Neural crest cell (in vitro differentiated cells): ENCODE data around the gene MRPS18A. TPM values are rescaled to one million over a fixed set of nuclear protein-coding genes. Genes with fewer than 3 reads are reported as not detected.
A peak's percentile ranks its signal among the peaks of the same experiment; 100 is the strongest.
"Not testable (repeated sequence)": the region's sequence is repeated elsewhere in the genome, so short reads cannot be mapped to it uniquely, and the experiment has no call there.

ENCODE experiments used
- DNase-seq: peaks from one replicate; pipeline ENCODE4 v3.0.0; 2021; ENCODE audit warnings: low read depth, mixed read lengths, low spot score
- H3K27ac Mint-ChIP-seq: one replicate; pipeline ENCODE4 v1.8.0; 2021; ENCODE audit warnings: mild to moderate bottlenecking, mixed read lengths; ENCODE audit not compliant: unreplicated experiment
- H3K27me3 Mint-ChIP-seq: 2 replicates; pipeline ENCODE4 v1.8.0; 2021; ENCODE audit warnings: low read depth, mild to moderate bottlenecking, mixed read lengths
- H3K36me3 Mint-ChIP-seq: 2 replicates; pipeline ENCODE4 v1.8.0; 2021; ENCODE audit warnings: low read depth, mild to moderate bottlenecking, mixed read lengths
- H3K4me1 Mint-ChIP-seq: 2 replicates; pipeline ENCODE4 v1.8.0; 2021; ENCODE audit warnings: mixed read lengths
- H3K4me3 Mint-ChIP-seq: one replicate; pipeline ENCODE4 v1.8.0; 2021; ENCODE audit warnings: mild to moderate bottlenecking, mixed read lengths
- H3K9me3 Mint-ChIP-seq: 2 replicates; pipeline ENCODE4 v1.8.0; 2021; ENCODE audit warnings: mixed read lengths
- CTCF ChIP-seq: fragments of 200-600 bp; sonication (generic); conservative IDR thresholded peaks from 2 replicates; pipeline ENCODE4 v1.5.0; 2021; ENCODE audit warnings: antibody characterized with exemption, mild to moderate bottlenecking
- total RNA-seq: library from RNA; stranded (reverse); gene quantifications from 2 replicates; pipeline ENCODE4 v1.2.1, GENCODE V29; 2021

MRPS18A gene
- total RNA-seq, 1 donor from 2014 or later = 49.5 TPM

GRCh38 chr6:43658161-43658560 is 29.4 kb downstream of the MRPS18A start:
- Mint-ChIP-seq H3K27ac (no peak overlapping the region), H3K36me3 (peaks cover 2% of the 10 kb centered on the region), H3K27me3 (no peaks in the 10 kb centered on the region), H3K4me3 (no peak overlapping the region), H3K9me3 (no peaks in the 10 kb centered on the region), H3K4me1 (no peaks in the 10 kb centered on the region)
- no peak for TF ChIP-seq CTCF
- DNase-seq = no peak

- Mint-ChIP-seq H3K9me3 (no peaks in the 10 kb centered on the region), H3K36me3 (peaks cover 2% of the 10 kb centered on the region), H3K4me1 (no peaks in the 10 kb centered on the region), H3K27me3 (no peaks in the 10 kb centered on the region), H3K27ac (no peak overlapping the region), H3K4me3 (no peak overlapping the region)
- no peak for DNase-seq
- TF ChIP-seq CTCF = no peak
These were observed 30.3 kb downstream of the MRPS18A start for GRCh38 chr6:43657221-43657802.

- H3K27me3 Mint-ChIP-seq, H3K36me3 Mint-ChIP-seq, H3K27ac Mint-ChIP-seq, H3K4me1 Mint-ChIP-seq, DNase-seq, H3K4me3 Mint-ChIP-seq, H3K9me3 Mint-ChIP-seq: not testable (repeated sequence)
These were observed 34.8 kb downstream of the MRPS18A start for GRCh38 chr6:43652822-43653221.

GRCh38 chr6:43648248-43648647 is 39.3 kb downstream of the MRPS18A start:
- TF ChIP-seq CTCF = no peak
- DNase-seq = no peak
- Mint-ChIP-seq H3K4me1 (peaks cover 18% of the 10 kb centered on the region), H3K4me3 (peak overlapping the region; percentile 1), H3K27me3 (no peaks in the 10 kb centered on the region), H3K36me3 (no peaks in the 10 kb centered on the region), H3K9me3 (no peaks in the 10 kb centered on the region), H3K27ac (no peak overlapping the region)

GRCh38 chr6:43647613-43648012 is 40.0 kb downstream of the MRPS18A start:
- no peak for TF ChIP-seq CTCF
- DNase-seq = no peak
- H3K4me3 Mint-ChIP-seq = no peak overlapping the region
- no peaks in the 10 kb centered on the region for H3K27me3 Mint-ChIP-seq
- no peak overlapping the region for H3K27ac Mint-ChIP-seq
- H3K36me3 Mint-ChIP-seq = no peaks in the 10 kb centered on the region
- no peaks in the 10 kb centered on the region for H3K9me3 Mint-ChIP-seq
- peaks cover 18% of the 10 kb centered on the region for H3K4me1 Mint-ChIP-seq

- Mint-ChIP-seq H3K27ac (no peak overlapping the region), H3K9me3 (no peaks in the 10 kb centered on the region), H3K4me3 (peak overlapping the region; percentile 76), H3K27me3 (no peaks in the 10 kb centered on the region), H3K36me3 (peaks cover 4% of the 10 kb centered on the region), H3K4me1 (peaks cover 18% of the 10 kb centered on the region)
- TF ChIP-seq CTCF = no peak
- no peak for DNase-seq
These were observed 42.0 kb downstream of the MRPS18A start for GRCh38 chr6:43645613-43645964.
